H1 (cell line): ENCODE results near the gene ADCY6. TPM values are rescaled to one million over a fixed set of nuclear protein-coding genes. Genes with fewer than 3 reads are reported as not detected.

Experiments used
- CTCF ChIA-PET: fragments of 300-600 bp; sonication (Branson Sonifier 250); formaldehyde crosslinking; loops from one replicate; lab custom pipeline; 2021; ENCODE audit not compliant: partially characterized antibody; lab: Charles Lee
- POLR2A ChIA-PET: fragments of 300-600 bp; sonication (Branson Sonifier 250); formaldehyde crosslinking; loops from one replicate; lab custom pipeline; 2021; ENCODE audit warnings: inconsistent platforms; ENCODE audit not compliant: partially characterized antibody; lab: Charles Lee
- DNase-seq, 2 experiments: peaks; one replicate each; pipeline versions ENCODE4 v3.0.0 to v3.0.0-alpha.2; 2010 to 2022; ENCODE audit warnings: low spot score in 2 of 2, low read depth in 1 of 2, mixed read lengths in 1 of 2
- FAIRE-seq: peaks from 2 replicates; lab custom pipeline; 2011; peaks lifted over from hg19 to GRCh38; lab: Jason Lieb, UNC
- H2AFZ ChIP-seq: 2 replicates; pipeline ENCODE4 v1.8.1; 2012; ENCODE audit warnings: low read length, inconsistent platforms
- H2AK5ac ChIP-seq: 2 replicates; pipeline ENCODE4 v1.6.1; 2013; ENCODE audit warnings: low read depth, low read length
- H2BK120ac ChIP-seq: replicated peaks from 2 replicates; pipeline ENCODE3; 2013; ENCODE audit warnings: low read depth, low read length, inconsistent platforms
- H2BK12ac ChIP-seq: 2 replicates; pipeline ENCODE4 v1.6.1; 2013; ENCODE audit warnings: low read depth, low read length
- H2BK15ac ChIP-seq: 2 replicates; pipeline ENCODE4 v1.6.1; 2013; ENCODE audit warnings: low read length
- H2BK20ac ChIP-seq: 2 replicates; pipeline ENCODE4 v1.6.1; 2013; ENCODE audit warnings: low read length
- H2BK5ac ChIP-seq: 2 replicates; pipeline ENCODE4 v1.6.1; 2013; ENCODE audit warnings: low read depth, low read length
- H3K14ac ChIP-seq: 2 replicates; pipeline ENCODE4 v1.6.1; 2013; ENCODE audit warnings: inconsistent platforms; ENCODE audit not compliant: insufficient read length
- H3K18ac ChIP-seq: 2 replicates; pipeline ENCODE4 v1.6.1; 2013; ENCODE audit warnings: low read length; ENCODE audit errors: extremely low read depth
- H3K23ac ChIP-seq: 2 replicates; pipeline ENCODE4 v1.6.1; 2013; ENCODE audit warnings: inconsistent platforms; ENCODE audit not compliant: insufficient read length
- H3K23me2 ChIP-seq: 2 replicates; pipeline ENCODE4 v1.6.1; 2013; ENCODE audit warnings: low read depth, low read length
- H3K27ac ChIP-seq: 2 replicates; pipeline ENCODE4 v1.6.1; 2011; ENCODE audit warnings: low read depth, low read length, inconsistent platforms
- H3K27me3 ChIP-seq, 4 experiments: replicated peaks in 1 of 4; 1 replicate in 1 of 4; 2 replicates in 3 of 4; pipeline versions ENCODE4 v1.6.1 to v1.8.1; 2011 to 2013; ENCODE audit warnings: low read length in 3 of 4, mild to moderate bottlenecking in 3 of 4, inconsistent platforms in 2 of 4, mixed read lengths in 2 of 4, moderate library complexity in 1 of 4; ENCODE audit not compliant: control insufficient read depth in 3 of 4, insufficient read depth in 3 of 4; ENCODE audit errors: extremely low read depth in 1 of 4
- H3K36me3 ChIP-seq, 4 experiments: 2 replicates each; pipeline versions ENCODE4 v1.6.1 to v1.8.1; 2011 to 2013; ENCODE audit warnings: mild to moderate bottlenecking in 4 of 4, low read length in 3 of 4, moderate library complexity in 2 of 4, control low read depth in 1 of 4, inconsistent platforms in 1 of 4; ENCODE audit not compliant: insufficient read depth in 4 of 4, control insufficient read depth in 2 of 4
- H3K4ac ChIP-seq: replicated peaks from 2 replicates; pipeline ENCODE3; 2013; ENCODE audit warnings: low read length, low read depth, mixed read lengths, inconsistent platforms; ENCODE audit not compliant: insufficient read length
- H3K4me1 ChIP-seq, 4 experiments: replicated peaks in 1 of 4; 1 replicate in 1 of 4; 2 replicates in 3 of 4; pipeline versions ENCODE4 v1.6.1 to v1.8.1; 2011 to 2013; ENCODE audit warnings: low read length in 3 of 4, inconsistent platforms in 2 of 4, mixed read lengths in 1 of 4; ENCODE audit not compliant: insufficient read depth in 4 of 4, control insufficient read depth in 3 of 4
- H3K4me2 ChIP-seq, 2 experiments: 2 replicates each; pipeline versions ENCODE4 v1.6.1 to v1.8.1; 2011 to 2013; ENCODE audit warnings: low read depth in 2 of 2, low read length in 2 of 2, control low read depth in 1 of 2, inconsistent platforms in 1 of 2, mild to moderate bottlenecking in 1 of 2; ENCODE audit not compliant: insufficient read depth in 1 of 2
- H3K4me3 ChIP-seq, 4 experiments: fragments of 200-600, 300-600 bp in 1 of 4; sonication (generic), shearing (Covaris generic), sonication (Bioruptor Twin) in 1 of 4; 2 replicates each; pipeline versions ENCODE4 v1.5.1 to v1.8.1; 2011 to 2016; ENCODE audit warnings: low read length in 4 of 4, low read depth in 3 of 4, control low read depth in 2 of 4, inconsistent platforms in 2 of 4, mild to moderate bottlenecking in 2 of 4, mixed read lengths in 1 of 4, moderate library complexity in 1 of 4; ENCODE audit not compliant: insufficient read depth in 2 of 4; ENCODE audit errors: extremely low read depth in 1 of 4
- H3K56ac ChIP-seq: replicated peaks from 2 replicates; pipeline ENCODE3; 2013; ENCODE audit warnings: low read depth, mild to moderate bottlenecking, mixed read lengths, low read length, inconsistent platforms; ENCODE audit not compliant: insufficient read length
- H3K79me1 ChIP-seq: 2 replicates; pipeline ENCODE4 v1.6.1; 2013; ENCODE audit warnings: low read depth, low read length, control low read depth
- H3K79me2 ChIP-seq, 2 experiments: 2 replicates each; pipeline versions ENCODE4 v1.6.1 to v1.8.1; 2012 to 2013; ENCODE audit warnings: low read length in 2 of 2, mild to moderate bottlenecking in 2 of 2, inconsistent platforms in 1 of 2; ENCODE audit not compliant: insufficient read depth in 2 of 2, control insufficient read depth in 1 of 2
- H3K9ac ChIP-seq, 4 experiments: replicated peaks in 1 of 4; 1 replicate in 1 of 4; 2 replicates in 3 of 4; pipeline versions ENCODE4 v1.6.1 to v1.8.1; 2011 to 2013; ENCODE audit warnings: low read depth in 3 of 4, low read length in 3 of 4, control low read depth in 2 of 4, mild to moderate bottlenecking in 2 of 4, moderate library complexity in 2 of 4, inconsistent platforms in 1 of 4; ENCODE audit errors: extremely low read depth in 1 of 4
- H3K9me3 ChIP-seq, 2 experiments: 2 replicates each; pipeline versions ENCODE4 v1.6.1 to v1.8.1; 2012 to 2013; ENCODE audit warnings: mild to moderate bottlenecking in 2 of 2, moderate library complexity in 2 of 2, control low read depth in 1 of 2, inconsistent platforms in 1 of 2, low read depth in 1 of 2, low read length in 1 of 2, mixed read lengths in 1 of 2; ENCODE audit not compliant: insufficient read depth in 2 of 2
- H4K20me1 ChIP-seq, 2 experiments: replicated peaks in 1 of 2; 2 replicates each; pipeline versions ENCODE3 to v1.8.1; 2011 to 2013; ENCODE audit warnings: inconsistent platforms in 2 of 2, low read length in 2 of 2, mild to moderate bottlenecking in 1 of 2; ENCODE audit not compliant: insufficient read depth in 2 of 2, control insufficient read depth in 1 of 2
- H4K5ac ChIP-seq: 2 replicates; pipeline ENCODE4 v1.6.1; 2013; ENCODE audit warnings: low read length, low read depth, mixed read lengths, inconsistent platforms; ENCODE audit not compliant: insufficient read length
- H4K8ac ChIP-seq: 2 replicates; pipeline ENCODE4 v1.8.0; 2013; ENCODE audit warnings: mild to moderate bottlenecking, moderate library complexity, low read length, inconsistent platforms; ENCODE audit not compliant: insufficient read depth; ENCODE audit errors: extremely low read depth
- H4K91ac ChIP-seq: replicated peaks from 2 replicates; pipeline ENCODE3; 2013; ENCODE audit warnings: low read length, mixed read lengths, inconsistent platforms; ENCODE audit not compliant: insufficient read length
- CHD1 ChIP-seq: IDR thresholded peaks from 2 replicates; pipeline ENCODE4 v1.6.1; 2012; ENCODE audit warnings: low read depth, low read length, improper control_type of control experiment
- FOSL1 ChIP-seq: IDR thresholded peaks from 2 replicates; pipeline ENCODE4 v1.6.1; 2011; ENCODE audit warnings: mild to moderate bottlenecking, low read depth, low read length, moderate library complexity; ENCODE audit not compliant: insufficient read depth
- KDM1A ChIP-seq: fragments of 200-600, 300-600 bp; sonication (generic); IDR thresholded peaks from 2 replicates; pipeline ENCODE4 v1.7.1; 2016; ENCODE audit warnings: mild to moderate bottlenecking, low read length, borderline replicate concordance
- POLR2A ChIP-seq, 2 experiments: IDR thresholded peaks; 1 replicate in 1 of 2; 2 replicates in 1 of 2; pipeline ENCODE4 v1.6.1; 2011; ENCODE audit warnings: low read depth in 2 of 2, low read length in 2 of 2, mild to moderate bottlenecking in 2 of 2; ENCODE audit errors: control extremely low read depth in 1 of 2
- SIX5 ChIP-seq: IDR thresholded peaks from 2 replicates; pipeline ENCODE4 v1.6.1; 2011; ENCODE audit warnings: mild to moderate bottlenecking, low read depth, low read length
- SP4 ChIP-seq: IDR thresholded peaks from 2 replicates; pipeline ENCODE4 v1.6.1; 2012; ENCODE audit warnings: low read length, inconsistent platforms
- WGBS, 2 experiments: shearing (Covaris generic) in 1 of 2; methylation state at CpG; one replicate each; pipeline versions ENCODE4 v1.1.6 to v1.1.7; 2013 to 2015; ENCODE audit warnings: low lambda C conversion rate in 2 of 2, mixed read lengths in 2 of 2, inconsistent platforms in 1 of 2, low coverage in 1 of 2, missing lambda C conversion rate in 1 of 2; ENCODE audit not compliant: insufficient replicate concordance in 2 of 2, insufficient coverage in 1 of 2, insufficient read length in 1 of 2; ENCODE audit errors: extremely low coverage in 1 of 2, missing lambda C conversion rate in 1 of 2; 5-methylcytosine and 5-hydroxymethylcytosine counted together
- polyA plus RNA-seq, 7 experiments: library from polyadenylated mRNA; depleted of rRNA in 3 of 7; stranded (reverse) in 5 of 7; unstranded in 2 of 7; fragments of >200 nt in 5 of 7; fragments of 200-250 nt in 2 of 7; gene quantifications; 1 replicate in 5 of 7; 2 replicates in 1 of 7; 4 replicates in 1 of 7; pipeline versions ENCODE4 v1.2.1 to v1.2.3, GENCODE V29; 2011 to 2013; ENCODE audit warnings: missing spikeins in 2 of 7, mixed read lengths in 2 of 7
- total RNA-seq: library from RNA; stranded (reverse); fragmentation: NEBNext Ultra II Directional; extraction: Animal tissue kit (Norgen Biotek cat#: 25700); gene quantifications from 2 replicates; pipeline ENCODE4 v1.2.1, GENCODE V29; 2021

ADCY6 gene
- total and polyA plus RNA-seq, 2 of the 8 experiments (the other 6 are each of a cell fraction or from before 2014, with no cell fraction given) = 11.7 to 17.5 TPM

- no peaks in the 10 kb centered on the region for H4K20me1 ChIP-seq
- no peak overlapping the region for H2BK15ac ChIP-seq
- peak overlapping the region; percentile 63; the same call in 1 of the 2 replicates for H3K18ac ChIP-seq
- no peak overlapping the region for H3K23ac ChIP-seq
- H2BK12ac ChIP-seq = no peak overlapping the region
- peaks cover 0 to 14% (median 9%) of the 10 kb centered on the region in 4 experiments; a peak in 6 of 7 replicates for H3K4me1 ChIP-seq
- peaks cover 2 to 27% (median 13%) of the 10 kb centered on the region in 4 experiments; a peak in 6 of 8 replicates for H3K36me3 ChIP-seq
- no peaks in the 10 kb centered on the region for H3K79me2 ChIP-seq
- H3K9me3 ChIP-seq = no peaks in the 10 kb centered on the region
- H3K79me1 ChIP-seq = no peaks in the 10 kb centered on the region
- peak overlapping the region; percentile 46; the same call in 1 of the 2 replicates for H3K27ac ChIP-seq
- no peak overlapping the region for H3K56ac ChIP-seq
- no peak overlapping the region for H3K4ac ChIP-seq
- H3K9ac ChIP-seq = no peak overlapping the region; a peak in 1 of 7 replicates
- H3K27me3 ChIP-seq = no peaks in the 10 kb centered on the region
- no peak overlapping the region for H4K8ac ChIP-seq
- H2BK5ac ChIP-seq = 0 out of 2 replicates have a peak overlapping the region, but pooled peaks have one; percentile 35
- peak overlapping the region in 1 of 2 experiments; percentile 19; a peak in 1 of 4 replicates for H3K4me2 ChIP-seq
- no peak overlapping the region for H2AFZ ChIP-seq
- H4K5ac ChIP-seq = no peak overlapping the region
- H3K4me3 ChIP-seq = peak overlapping the region in 1 of 4 experiments; percentile 4; a peak in 1 of 8 replicates
- H2AK5ac ChIP-seq = no peak overlapping the region
- FAIRE-seq (peak; percentile 84), DNase-seq (no peak)
- no peak overlapping the region for H2BK120ac ChIP-seq
- H4K91ac ChIP-seq = no peak overlapping the region
- no peaks in the 10 kb centered on the region for H3K23me2 ChIP-seq
- H2BK20ac ChIP-seq = peak overlapping the region; percentile 48; the same call in 1 of the 2 replicates
- H3K14ac ChIP-seq = no peak overlapping the region
- ChIA-PET CTCF (interaction anchor here (0.6 to 2.5 kb wide), 8 partner anchors 11 to 48 kb away, joined by 3 to 17 read pairs (median 4); no protein-coding TSS in a partner anchor), POLR2A (interaction anchor here (2.0 to 2.5 kb wide), 3 partner anchors 14 to 27 kb away, joined by 4 to 11 read pairs (median 7); partner anchors contain the start of gene ADCY6)
- 16% methylated on average over 2 of the region's 2 CpGs; no CpG with 5 or more reads in 1 of the 2 experiments for WGBS, 2 experiments
- TF ChIP-seq FOSL1 (no peak), KDM1A (0 out of 2 replicates have a peak, but pooled peaks have one; percentile 12), POLR2A (IDR thresholded peaks at IDR 0.05; ENCODE audit: control extremely low read depth in 1 of 2, low read depth in 2 of 2, low read length in 2 of 2) (0 out of 3 replicates have a peak, but pooled peaks of 1 of the 2 experiments have one; percentile 21), SP4 (no peak), SIX5 (no peak), CHD1 (no peak)
Measured at GRCh38 chr12:48768147-48768546, 20.7 kb downstream of the ADCY6 start.
